IPS-20b (cell line): ENCODE measurements around the gene MYRFL.

Experiments used
- H3K27ac ChIP-seq: one replicate; pipeline ENCODE4 v1.5.1; 2013; ENCODE audit warnings: low read length
- H3K27me3 ChIP-seq: 2 replicates; pipeline ENCODE4 v1.6.1; 2013; ENCODE audit warnings: mild to moderate bottlenecking, low read length, inconsistent platforms; ENCODE audit not compliant: insufficient read depth
- H3K36me3 ChIP-seq: 2 replicates; pipeline ENCODE4 v1.6.1; 2013; ENCODE audit warnings: low read depth, mild to moderate bottlenecking, inconsistent platforms, low read length, moderate library complexity; ENCODE audit not compliant: insufficient read depth
- H3K4me1 ChIP-seq: 2 replicates; pipeline ENCODE4 v1.6.1; 2013; ENCODE audit warnings: mild to moderate bottlenecking, control low read depth, inconsistent platforms, low read length, moderate library complexity; ENCODE audit not compliant: insufficient read depth
- H3K4me3 ChIP-seq: 2 replicates; pipeline ENCODE4 v1.5.1; 2013; ENCODE audit warnings: mild to moderate bottlenecking, low read length, inconsistent platforms
- H3K9ac ChIP-seq: 2 replicates; pipeline ENCODE4 v1.6.1; 2013; ENCODE audit warnings: low read depth, mild to moderate bottlenecking, inconsistent platforms, low read length, moderate library complexity
- H3K9me3 ChIP-seq: 2 replicates; pipeline ENCODE4 v1.6.1; 2013; ENCODE audit warnings: mild to moderate bottlenecking, low read depth, low read length, inconsistent platforms; ENCODE audit not compliant: insufficient read depth

The MYRFL gene

DNA sequence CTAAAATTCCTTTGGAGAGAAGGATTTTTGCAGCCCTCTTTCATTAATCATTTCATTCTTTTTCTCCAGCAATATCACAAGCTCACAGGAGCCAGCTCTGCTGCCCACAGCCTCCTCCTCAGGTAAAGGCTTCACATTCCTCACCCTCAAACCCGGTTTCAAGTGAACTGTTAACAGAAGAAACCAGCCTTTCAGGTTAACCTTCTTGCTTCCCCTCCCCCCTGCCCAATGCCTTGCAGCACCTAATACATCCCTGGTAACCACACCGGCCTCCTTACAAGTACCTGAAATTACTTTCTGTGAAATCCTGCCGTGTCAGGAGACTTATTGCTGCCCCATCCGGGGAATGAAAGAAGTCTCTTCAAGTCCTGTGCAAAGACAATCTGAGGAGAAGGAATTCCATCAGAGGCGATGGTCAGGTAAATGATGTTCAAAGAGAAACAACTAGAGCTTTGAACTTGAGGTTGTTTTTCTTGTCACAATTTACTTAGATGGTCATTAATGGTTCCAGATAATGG is 111.2 kb downstream of the MYRFL start:
- H3K27ac ChIP-seq, result peak overlapping the region; percentile 40
- peaks cover 6% of the 10 kb centered on the region; the same call in 1 of the 2 replicates for H3K9me3 ChIP-seq
- peaks cover 3% of the 10 kb centered on the region; the same call in 1 of the 2 replicates for H3K36me3 ChIP-seq
- H3K9ac ChIP-seq, result peak overlapping the region; percentile 54; the same call in 1 of the 2 replicates
- H3K27me3 ChIP-seq, result no peaks in the 10 kb centered on the region
- peaks cover 42% of the 10 kb centered on the region for H3K4me1 ChIP-seq
- peak overlapping the region; percentile 31; the same call in 1 of the 2 replicates for H3K4me3 ChIP-seq

DNA sequence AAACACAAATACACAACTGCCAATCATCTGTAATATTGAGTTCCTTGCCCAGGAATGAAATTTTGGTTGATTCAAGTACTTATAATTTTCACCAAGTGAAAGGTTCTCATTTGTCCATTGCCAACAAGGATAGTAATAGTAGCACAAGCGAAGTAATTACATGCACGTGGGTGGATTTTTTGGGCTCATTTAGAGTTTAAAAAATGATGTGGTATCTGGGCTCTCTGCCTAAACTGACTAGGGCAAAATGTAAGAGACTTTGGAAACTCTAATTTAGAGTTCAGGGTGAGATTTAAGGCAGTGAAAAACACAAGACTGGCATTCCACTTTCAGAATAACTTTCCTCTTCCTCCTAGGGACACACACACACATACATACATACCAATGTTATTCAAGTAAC is 111.7 kb downstream of the MYRFL start:
- peaks cover 38% of the 10 kb centered on the region for H3K4me1 ChIP-seq
- peak overlapping the region; percentile 31; the same call in 1 of the 2 replicates for H3K4me3 ChIP-seq
- H3K27ac ChIP-seq, result no peak overlapping the region
- peaks cover 6% of the 10 kb centered on the region; the same call in 1 of the 2 replicates for H3K9me3 ChIP-seq
- H3K36me3 ChIP-seq, result peaks cover 3% of the 10 kb centered on the region; the same call in 1 of the 2 replicates
- H3K9ac ChIP-seq, result peak overlapping the region; percentile 54; the same call in 1 of the 2 replicates
- H3K27me3 ChIP-seq, result no peaks in the 10 kb centered on the region

DNA sequence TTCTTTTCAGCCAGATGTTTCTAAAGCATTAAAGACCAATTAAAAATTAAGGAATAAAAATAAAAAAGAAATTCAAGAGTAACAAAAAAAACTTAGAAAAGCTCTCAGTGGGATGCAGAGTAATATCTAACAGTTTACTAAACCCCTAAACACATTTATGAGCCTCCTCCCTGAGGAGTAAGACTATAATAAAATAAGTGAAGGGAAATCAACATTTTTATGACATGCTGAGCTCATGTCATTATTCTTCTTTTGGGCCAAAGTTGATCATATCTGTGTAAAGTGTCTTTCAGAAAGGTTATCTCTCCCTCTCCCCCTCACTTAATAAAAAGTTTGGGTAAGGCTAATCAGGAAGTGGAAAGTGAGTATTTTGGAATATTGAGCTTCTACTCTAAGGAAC is 122.1 kb downstream of the MYRFL start:
- H3K27me3 ChIP-seq, result no peaks in the 10 kb centered on the region
- no peak overlapping the region for H3K9ac ChIP-seq
- H3K4me1 ChIP-seq, result peaks cover under 1% of the 10 kb centered on the region; the same call in 1 of the 2 replicates
- H3K4me3 ChIP-seq, result no peak overlapping the region
- H3K9me3 ChIP-seq, result no peaks in the 10 kb centered on the region
- no peak overlapping the region for H3K27ac ChIP-seq
- no peaks in the 10 kb centered on the region for H3K36me3 ChIP-seq

DNA sequence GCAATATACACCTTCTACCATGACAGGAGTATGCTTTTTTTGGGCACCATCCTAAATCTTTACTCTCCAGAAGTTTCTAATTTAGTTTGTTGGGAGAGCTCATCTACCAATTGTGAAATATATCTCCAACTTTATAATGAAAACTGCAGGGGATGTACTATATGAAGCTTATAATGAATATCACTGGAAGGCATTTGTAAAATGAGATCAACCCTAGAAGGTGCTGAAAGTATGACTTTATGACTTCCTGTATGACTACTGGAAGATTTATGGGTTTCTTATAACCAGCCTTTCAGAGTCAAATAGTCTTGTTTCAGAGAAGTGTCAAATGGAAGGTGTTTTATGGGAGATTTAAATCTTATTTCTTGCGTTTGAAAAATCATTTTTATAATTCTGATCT is 122.9 kb downstream of the MYRFL start:
- H3K27ac ChIP-seq, result no peak overlapping the region
- H3K9ac ChIP-seq, result no peak overlapping the region

DNA sequence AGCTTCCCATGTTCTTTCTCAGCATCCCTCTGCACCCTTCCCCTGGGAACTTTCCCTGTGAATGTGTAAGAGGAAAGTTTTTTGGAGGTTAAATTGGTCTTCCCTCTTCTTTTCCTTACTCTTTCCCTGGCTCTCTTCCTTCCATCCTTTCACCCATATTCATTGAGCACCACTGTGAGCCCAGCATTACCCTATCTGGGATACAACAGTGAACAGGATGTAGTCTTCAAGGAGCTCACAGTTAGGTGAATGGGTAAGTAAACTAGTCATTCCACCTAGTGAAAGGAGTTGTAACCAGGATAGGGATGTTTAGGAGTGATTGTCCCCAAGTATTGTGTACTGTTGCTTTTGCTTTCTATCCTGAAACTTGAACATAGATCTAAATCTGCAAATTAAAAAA is 123.8 kb downstream of the MYRFL start:
- Histone ChIP-seq H3K4me3 (no peak overlapping the region), H3K27me3 (no peaks in the 10 kb centered on the region), H3K27ac (no peak overlapping the region)

More for the DNA sequence above, 122.9 kb downstream of the MYRFL start:
- Histone ChIP-seq H3K36me3 (no peaks in the 10 kb centered on the region), H3K4me1 (peaks cover 8% of the 10 kb centered on the region; the same call in 1 of the 2 replicates), H3K9me3 (no peaks in the 10 kb centered on the region), H3K4me3 (no peak overlapping the region), H3K27me3 (no peaks in the 10 kb centered on the region)

DNA sequence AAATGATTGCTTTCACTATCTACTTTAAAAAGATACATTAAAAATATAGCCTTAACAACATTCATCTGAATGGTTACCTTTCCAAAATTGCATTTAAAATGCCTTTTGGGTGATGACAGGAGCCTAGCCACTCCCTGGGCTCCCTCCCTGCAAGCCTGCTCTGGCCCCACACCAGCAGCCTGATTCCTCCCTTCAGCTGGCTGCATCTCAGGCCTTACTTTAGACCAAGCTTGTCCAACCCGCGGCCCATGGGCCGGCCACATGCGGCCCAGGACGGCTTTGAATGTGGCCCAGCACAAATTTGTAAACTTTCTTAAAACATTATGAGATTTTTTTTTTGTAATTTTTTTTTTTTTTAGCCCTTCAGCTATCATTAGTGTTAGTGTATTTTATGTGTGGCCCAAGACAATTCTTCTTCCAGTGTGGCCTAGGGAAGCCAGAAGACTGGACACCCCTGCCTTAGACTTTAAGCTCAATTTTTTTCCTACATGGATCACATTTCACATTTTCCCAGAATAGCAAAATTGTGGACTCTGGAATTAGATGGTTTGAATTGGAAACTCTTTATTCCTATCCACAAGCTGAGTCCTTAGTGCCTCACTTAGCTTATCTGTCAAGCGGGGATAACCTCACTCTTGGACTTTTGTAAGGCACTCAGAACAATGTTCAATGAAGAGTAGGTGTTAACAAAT is 124.4 kb downstream of the MYRFL start:
- H3K36me3 ChIP-seq, result no peaks in the 10 kb centered on the region
- H3K9me3 ChIP-seq, result no peaks in the 10 kb centered on the region
- H3K9ac ChIP-seq, result no peak overlapping the region
- H3K4me1 ChIP-seq, result peaks cover 16% of the 10 kb centered on the region; the same call in 1 of the 2 replicates
- H3K27me3 ChIP-seq, result no peaks in the 10 kb centered on the region
- no peak overlapping the region for H3K27ac ChIP-seq
- H3K4me3 ChIP-seq, result no peak overlapping the region

More for the DNA sequence above, 123.8 kb downstream of the MYRFL start:
- H3K4me1 ChIP-seq, result peaks cover 11% of the 10 kb centered on the region; the same call in 1 of the 2 replicates
- H3K9me3 ChIP-seq, result no peaks in the 10 kb centered on the region
- no peak overlapping the region for H3K9ac ChIP-seq
- H3K36me3 ChIP-seq, result no peaks in the 10 kb centered on the region

DNA sequence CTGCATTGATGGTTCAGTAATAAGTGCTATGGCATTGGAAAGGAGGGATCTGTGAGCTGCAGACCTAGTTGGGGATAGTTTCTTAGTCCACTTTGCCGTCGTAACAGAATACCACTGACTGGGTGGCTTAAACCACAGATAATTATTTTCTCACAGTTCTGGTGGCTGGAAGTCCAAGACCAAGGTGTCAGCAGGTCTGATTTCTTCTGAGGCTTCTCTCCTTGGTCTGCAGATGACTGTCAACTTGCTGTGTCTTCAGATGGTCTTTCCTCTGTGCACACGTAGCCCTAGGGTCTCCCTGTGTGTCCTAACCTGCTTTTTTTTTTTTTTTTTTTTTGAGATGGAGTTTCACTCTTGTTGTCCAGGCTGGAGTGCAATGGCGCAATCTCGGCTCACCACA is 126.1 kb downstream of the MYRFL start:
- H3K4me3 ChIP-seq, result no peak overlapping the region
- no peak overlapping the region for H3K9ac ChIP-seq
- H3K9me3 ChIP-seq, result no peaks in the 10 kb centered on the region
- H3K27me3 ChIP-seq, result no peaks in the 10 kb centered on the region
- no peak overlapping the region for H3K27ac ChIP-seq
- peaks cover 17% of the 10 kb centered on the region; the same call in 1 of the 2 replicates for H3K4me1 ChIP-seq
- no peaks in the 10 kb centered on the region for H3K36me3 ChIP-seq

DNA sequence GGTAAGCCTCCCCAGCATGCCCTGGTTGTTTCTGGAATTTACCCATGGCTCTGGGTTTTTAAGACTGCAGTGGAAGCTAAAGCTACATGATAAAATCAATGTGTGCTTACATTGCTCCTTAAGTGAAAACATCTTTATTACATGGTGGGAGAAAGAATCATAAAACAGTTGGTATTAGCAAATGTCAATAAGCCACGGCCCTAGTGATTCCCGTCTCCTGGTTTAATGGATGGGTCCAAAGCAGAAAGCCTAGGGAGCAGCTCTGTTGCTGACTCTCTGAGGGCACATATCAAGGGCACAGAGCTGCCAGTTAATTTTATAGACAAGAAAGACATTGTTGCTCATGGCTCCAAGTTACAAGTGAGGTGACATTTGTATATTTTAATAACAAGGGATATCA is 127.9 kb downstream of the MYRFL start:
- H3K27me3 ChIP-seq, result no peaks in the 10 kb centered on the region
- H3K4me1 ChIP-seq, result peaks cover 17% of the 10 kb centered on the region; the same call in 1 of the 2 replicates
- H3K27ac ChIP-seq, result no peak overlapping the region
- no peak overlapping the region for H3K4me3 ChIP-seq
- no peak overlapping the region for H3K9ac ChIP-seq
- no peaks in the 10 kb centered on the region for H3K36me3 ChIP-seq
- no peaks in the 10 kb centered on the region for H3K9me3 ChIP-seq

DNA sequence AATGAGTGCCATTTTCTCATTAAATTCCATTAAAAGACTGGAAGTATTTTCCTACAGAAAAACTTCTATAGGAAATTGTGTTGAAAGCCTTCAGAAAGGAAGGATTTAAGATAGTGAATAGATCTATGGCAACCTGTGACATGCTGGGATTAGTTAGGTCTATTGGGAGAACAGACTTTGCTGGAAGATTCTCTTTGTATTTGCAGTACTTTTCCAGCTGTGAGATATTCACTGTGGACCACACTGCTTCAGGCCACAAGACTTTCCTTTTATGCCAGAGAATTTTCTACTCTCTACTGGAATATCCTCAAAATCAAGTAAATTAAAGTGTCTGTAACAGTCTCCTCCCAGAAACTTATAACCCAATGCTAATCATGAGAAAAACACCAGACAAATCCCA is 136.2 kb downstream of the MYRFL start:
- Histone ChIP-seq H3K9me3 (no peaks in the 10 kb centered on the region), H3K4me3 (no peak overlapping the region), H3K27me3 (no peaks in the 10 kb centered on the region), H3K4me1 (no peaks in the 10 kb centered on the region), H3K9ac (no peak overlapping the region), H3K27ac (no peak overlapping the region), H3K36me3 (no peaks in the 10 kb centered on the region)

DNA sequence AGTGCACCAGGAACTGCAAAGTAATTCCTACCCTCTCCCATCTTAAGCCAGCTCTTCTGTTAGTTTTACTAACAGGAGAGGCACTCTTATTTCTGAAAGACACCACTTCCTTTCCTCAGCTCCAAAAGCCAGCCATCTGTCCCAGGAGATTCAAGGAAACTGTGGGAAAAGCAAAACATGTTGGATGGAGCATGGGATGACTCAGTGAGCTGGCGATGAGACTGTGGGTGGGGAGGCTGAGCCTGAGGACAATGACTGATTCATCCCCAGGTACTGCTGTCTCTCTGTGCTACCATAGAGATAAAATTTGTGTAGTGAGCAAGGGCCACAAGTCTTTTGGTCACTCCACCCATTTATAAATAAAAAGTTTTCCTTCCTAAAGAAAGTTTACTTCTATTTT is 141.4 kb downstream of the MYRFL start:
- Histone ChIP-seq H3K27ac (no peak overlapping the region), H3K36me3 (no peaks in the 10 kb centered on the region), H3K9me3 (no peaks in the 10 kb centered on the region), H3K27me3 (no peaks in the 10 kb centered on the region), H3K4me3 (no peak overlapping the region), H3K9ac (no peak overlapping the region), H3K4me1 (no peaks in the 10 kb centered on the region)

DNA sequence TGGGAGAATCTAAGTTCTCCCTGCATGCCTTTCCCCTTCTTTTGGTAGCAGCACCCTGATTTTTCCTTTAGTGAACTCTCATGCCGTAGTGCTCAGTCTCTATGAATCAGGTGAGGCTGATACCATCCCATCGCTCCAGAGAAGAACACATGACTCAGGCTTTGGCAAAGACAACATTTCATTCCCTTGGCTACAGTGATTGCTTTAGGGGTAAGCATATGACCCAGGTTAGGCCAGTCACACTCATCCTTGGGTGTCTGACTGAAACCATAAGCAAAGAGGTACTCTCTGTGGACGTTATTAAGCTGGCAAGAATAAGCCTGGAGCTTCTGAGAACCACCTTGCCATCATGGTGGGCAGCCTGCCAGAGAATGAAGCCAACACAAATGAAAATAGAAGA is 141.8 kb downstream of the MYRFL start:
- Histone ChIP-seq H3K27ac (no peak overlapping the region), H3K9ac (no peak overlapping the region), H3K36me3 (no peaks in the 10 kb centered on the region), H3K4me1 (no peaks in the 10 kb centered on the region), H3K4me3 (no peak overlapping the region), H3K9me3 (no peaks in the 10 kb centered on the region), H3K27me3 (no peaks in the 10 kb centered on the region)

DNA sequence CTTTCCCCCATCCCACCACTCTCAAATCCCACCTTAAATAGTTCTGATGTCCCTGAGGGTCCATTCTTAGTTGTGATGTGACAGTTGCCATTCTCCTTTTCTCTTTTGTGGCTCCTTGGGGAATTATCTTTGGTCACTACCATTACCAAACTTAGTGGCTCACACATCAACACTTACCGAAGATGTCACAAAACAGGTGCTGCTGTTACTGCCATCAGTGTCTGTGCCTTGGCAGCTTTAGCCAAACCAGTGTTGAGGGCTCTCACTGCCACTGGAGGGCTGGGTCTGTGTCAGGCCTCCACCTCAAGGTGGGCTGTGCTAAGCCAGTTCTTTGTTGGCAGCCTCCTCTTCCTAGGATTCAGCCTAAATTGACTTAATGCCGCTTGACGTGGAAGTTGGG is 144.0 kb downstream of the MYRFL start:
- no peaks in the 10 kb centered on the region for H3K4me1 ChIP-seq
- no peak overlapping the region for H3K27ac ChIP-seq
- H3K9me3 ChIP-seq, result no peaks in the 10 kb centered on the region
- no peaks in the 10 kb centered on the region for H3K27me3 ChIP-seq
- H3K36me3 ChIP-seq, result no peaks in the 10 kb centered on the region
- no peak overlapping the region for H3K4me3 ChIP-seq
- H3K9ac ChIP-seq, result no peak overlapping the region
